Measurements from ENCODE around the gene RP9.

The RP9 gene, protein sequence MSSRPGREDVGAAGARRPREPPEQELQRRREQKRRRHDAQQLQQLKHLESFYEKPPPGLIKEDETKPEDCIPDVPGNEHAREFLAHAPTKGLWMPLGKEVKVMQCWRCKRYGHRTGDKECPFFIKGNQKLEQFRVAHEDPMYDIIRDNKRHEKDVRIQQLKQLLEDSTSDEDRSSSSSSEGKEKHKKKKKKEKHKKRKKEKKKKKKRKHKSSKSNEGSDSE

DNA sequence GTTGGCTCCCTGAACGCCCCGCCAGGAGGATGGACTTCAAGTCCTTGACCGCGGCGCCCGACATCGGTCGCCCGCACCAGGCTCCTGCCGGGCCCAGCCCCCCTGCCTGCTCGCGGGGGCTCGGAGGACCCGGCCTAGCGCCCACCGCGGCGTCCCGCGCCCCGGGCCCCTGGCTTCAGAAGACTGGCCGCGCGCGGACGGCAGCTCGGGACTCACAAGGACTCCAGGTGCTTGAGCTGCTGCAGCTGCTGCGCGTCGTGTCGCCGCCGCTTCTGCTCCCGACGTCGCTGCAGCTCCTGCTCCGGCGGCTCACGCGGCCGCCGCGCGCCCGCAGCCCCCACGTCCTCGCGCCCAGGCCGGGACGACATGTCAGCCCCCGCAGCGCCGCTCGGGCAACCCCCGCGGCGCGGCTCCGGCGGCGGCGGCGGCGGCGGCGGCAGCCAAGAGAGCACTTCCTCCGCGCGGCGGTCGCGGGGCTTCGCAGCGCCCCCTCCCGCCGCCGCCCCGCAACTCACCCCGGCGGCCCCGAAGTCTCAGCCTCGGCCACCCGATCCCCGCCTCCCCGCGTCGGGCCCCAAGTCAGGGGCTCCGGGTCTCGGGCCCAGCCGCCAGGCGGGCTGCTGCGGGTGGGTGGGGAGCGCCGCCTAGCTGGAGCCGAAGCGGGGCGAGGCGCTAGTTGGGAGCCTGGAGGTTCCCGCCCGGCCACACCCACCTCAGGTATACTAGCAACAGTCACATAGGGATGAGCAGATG is at the start of gene RP9:
Gene RP9 (minus strand): TSS at position 400 of the 753 bp plus-strand sequence. CDS start 32 bp downstream, at position 368.
- peak; percentile 68 for DNase-seq (ENCODE audit: low read depth)

DNA sequence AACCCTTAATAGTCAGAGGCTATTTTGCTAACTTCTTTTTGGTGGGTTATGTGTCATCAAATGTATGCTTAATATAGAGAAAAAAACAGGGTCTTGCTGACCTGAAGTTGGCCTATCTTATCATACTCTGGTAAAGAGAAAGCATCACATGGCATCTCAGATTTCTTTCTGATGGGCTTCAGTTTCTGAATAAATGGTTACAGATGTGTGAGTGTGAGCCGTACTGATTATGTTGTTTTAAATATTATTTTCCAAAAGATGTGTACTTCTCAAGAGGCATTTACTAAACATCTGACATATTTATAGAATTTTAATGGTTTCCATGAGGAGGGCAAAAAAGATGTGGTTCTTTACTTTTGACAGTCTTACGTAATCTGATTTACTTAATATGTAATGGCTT is 48.6 kb upstream of the RP9 start:
- peak; percentile 7 for DNase-seq (ENCODE audit: low read depth)

DNA sequence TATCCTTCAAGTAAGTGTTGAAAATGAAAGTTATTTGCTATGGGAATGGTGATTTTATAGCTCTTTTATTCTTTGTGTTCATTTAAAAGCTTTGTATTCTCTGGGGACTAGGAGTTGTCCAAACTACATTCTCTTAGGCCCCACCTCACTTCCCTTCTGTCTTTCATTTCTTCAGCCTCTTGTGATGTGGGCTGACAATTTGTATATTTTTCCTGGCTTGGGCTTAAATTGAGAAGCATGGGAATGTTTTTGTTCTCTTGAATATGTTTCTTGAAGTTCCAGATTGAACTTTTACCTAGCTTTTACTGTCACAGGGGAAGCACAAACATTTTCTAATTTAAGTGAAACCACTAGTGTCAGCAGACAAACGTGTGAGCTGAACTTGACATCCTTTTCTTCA is 48.1 kb upstream of the RP9 start:
- DNase-seq (ENCODE audit: low read depth), result peak; percentile 5

DNA sequence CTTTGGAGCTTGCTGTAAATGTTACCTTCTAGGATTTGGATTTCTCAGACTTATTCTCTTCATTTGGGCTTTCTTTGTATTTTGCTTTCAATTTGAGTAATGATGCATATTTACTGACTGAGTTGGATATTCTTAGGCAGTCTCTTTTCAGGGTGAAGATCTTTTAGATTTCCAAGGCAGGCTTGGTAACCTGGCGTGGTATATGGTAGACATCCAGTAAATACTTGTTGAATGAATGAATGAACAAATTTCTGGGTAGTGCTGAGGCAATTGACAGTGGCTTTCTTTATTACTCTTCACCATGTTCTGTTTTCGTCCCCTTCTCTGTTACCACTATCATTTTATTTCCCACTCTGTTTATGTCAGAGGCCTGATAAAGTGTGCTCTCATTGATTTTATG is 47.2 kb upstream of the RP9 start:
- no peak for DNase-seq (ENCODE audit: low read depth)

DNA sequence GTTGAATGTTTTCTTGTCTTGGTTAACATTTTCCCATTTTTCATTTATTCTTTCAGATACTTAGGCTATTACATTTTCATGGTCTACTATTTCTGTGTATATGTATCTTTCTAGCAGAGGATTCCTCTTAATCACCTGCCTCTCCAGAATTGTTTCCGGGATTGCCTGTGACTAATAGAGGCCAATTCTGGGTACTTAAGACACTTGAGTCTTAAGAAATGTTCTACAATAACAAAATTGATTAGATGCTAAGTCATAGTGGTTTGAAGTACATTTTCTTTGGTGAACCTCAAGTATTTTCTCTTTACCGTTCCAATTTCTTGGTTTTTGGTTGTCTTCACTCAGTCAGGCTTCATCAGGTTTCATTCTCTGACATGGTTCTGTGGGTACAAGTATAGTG is 46.6 kb upstream of the RP9 start:
- DNase-seq (ENCODE audit: low read depth), result peak; percentile 20

DNA sequence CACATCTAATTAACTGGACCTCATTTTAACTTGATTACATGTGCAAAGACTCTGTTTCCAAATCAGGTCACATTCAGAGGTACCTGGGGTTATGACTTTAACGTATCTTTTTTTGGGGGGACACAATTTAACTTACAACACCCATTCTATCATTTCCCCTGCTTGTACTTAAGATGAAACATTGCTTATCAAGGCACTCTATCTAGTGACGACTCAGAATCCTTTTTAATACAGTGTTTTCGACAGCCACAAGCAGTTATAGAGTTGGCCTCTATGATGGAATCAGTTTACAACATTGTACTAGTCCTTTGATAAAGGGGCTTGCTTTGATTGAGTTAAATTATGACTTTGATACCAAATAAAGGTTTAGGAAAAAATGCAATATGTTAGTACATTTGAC is 42.9 kb upstream of the RP9 start:
- no peak for DNase-seq (ENCODE audit: low read depth)

DNA sequence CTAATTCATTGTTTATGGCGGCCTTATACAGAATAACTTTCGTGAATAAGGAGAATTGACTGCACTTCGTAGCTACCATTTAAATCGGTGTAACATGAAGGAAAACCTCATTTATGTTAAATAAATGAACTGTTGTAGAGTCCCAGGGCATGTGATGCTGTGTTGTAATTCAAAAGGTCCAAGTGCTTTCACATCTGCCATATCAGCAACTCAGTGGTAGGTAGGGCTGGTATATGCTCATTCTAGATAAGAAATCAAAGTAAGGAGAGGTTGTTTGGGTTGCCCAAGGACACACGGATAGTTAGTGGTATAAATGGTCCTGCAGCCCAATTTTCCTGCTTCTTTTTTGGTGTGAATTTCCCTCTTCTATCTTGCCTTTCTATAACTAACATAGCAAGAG is 36.0 kb upstream of the RP9 start:
- no peak for DNase-seq (ENCODE audit: low read depth)

DNA sequence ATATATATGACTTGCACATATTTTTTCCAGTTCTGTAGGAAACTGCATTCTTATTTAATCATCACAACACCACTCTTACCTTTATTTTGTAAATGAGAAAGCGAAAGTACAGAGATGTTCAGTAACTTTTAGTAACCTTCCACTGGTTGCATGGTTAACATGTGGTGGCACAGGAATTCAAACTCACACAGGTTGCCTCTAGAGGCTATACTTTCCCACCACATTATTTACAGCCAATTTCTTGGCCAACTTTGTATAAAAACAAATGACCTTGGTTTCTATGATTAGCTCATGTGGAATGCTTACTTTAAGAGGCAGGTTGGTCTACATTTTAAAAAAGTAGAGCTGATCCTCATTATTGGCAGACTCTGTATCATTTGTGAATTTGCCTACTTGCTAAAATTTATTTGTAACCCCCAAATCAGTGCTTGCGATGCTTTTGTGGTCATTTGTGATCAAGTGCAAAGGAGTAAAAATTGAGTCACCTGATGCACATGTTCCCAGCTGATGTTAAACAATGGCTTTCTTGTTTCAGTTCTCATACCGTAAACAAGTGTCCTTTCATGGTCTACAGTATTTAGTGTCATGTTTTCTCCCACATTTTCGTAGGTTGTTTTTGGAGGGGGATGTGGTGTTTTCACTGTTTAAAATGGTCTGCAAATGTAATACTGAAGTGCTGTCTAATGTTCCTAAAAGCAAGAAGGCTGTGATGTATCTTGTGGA is 35.0 kb upstream of the RP9 start:
- DNase-seq (ENCODE audit: low read depth), result peak; percentile 11

DNA sequence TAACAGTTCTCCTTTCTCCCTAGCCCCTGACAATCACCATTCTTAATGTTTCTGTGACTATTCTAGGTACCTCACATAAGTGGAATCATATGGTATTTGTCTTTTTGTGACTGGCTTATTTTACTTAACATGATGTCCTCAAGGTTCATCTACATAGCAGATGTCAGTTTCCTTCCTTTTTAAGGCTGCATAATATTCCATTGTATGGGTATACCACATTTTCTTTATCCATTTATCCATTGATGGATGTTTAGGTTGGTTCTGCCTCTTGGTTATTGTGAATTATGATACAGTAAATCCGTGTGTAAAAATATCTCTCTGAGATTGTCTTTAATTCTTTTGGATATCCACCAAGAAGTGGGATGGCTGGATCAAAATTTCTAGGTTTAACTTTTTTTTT is 33.4 kb upstream of the RP9 start:
- no peak for DNase-seq (ENCODE audit: low read depth)

DNA sequence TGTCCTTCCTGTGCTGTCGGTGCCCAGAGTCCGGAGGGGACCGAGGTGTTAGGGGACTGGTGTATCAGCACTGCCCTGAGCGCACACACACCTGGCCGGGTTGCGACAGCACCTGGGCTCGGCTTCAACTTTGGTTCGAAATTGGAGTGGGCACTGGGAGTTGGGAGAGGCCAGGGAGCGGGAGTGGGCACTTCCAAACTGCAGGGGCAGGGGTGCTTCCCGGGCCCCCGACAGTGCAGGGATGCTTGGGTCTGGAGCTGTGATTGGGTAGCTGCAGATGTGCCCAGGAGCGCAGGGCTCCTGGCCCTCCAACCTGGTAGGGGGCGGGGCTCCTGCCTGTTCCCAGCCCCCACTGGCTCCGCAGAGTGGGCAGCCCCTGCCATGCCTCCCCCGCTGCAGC is 27.9 kb upstream of the RP9 start:
- DNase-seq (ENCODE audit: low read depth), result no peak

DNA sequence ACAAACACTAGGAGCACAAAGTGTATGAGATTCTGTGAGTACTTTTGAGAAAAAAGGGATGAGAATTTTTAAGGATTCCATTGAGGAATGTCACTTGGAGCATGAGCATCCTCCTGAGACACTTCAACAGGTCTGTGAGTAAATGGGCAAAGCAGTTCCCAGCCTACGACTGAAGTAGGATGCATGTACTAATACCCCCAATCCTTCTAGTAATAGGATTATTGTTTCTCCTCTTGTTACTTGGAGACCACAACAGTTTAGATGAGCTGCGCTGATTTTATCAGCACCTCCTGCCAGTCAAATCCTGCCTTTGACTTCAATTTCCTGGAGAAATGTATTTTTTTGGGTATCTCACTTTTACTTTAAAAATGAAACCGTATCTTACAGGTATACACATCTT is 21.0 kb upstream of the RP9 start:
- DNase-seq (ENCODE audit: low read depth), result peak; percentile 22

DNA sequence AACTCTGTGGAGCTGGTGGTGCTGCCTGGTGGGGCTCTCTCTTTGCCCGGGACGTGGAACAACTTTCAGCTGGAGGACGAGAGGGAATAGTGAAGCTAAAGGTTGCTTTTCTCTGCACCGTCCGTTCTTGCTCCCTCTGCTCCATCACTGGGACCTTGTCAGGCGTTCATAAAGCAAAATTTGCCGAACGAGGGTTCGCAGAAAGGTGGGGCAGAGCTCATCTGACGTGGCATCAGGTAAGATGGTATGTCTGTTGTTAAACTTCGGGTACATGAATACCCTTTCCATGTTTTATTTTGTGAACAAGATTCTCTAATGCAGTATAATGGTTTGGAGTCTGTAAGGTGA is 20.6 kb upstream of the RP9 start:
- peak; percentile 0 for DNase-seq (ENCODE audit: low read depth)

DNA sequence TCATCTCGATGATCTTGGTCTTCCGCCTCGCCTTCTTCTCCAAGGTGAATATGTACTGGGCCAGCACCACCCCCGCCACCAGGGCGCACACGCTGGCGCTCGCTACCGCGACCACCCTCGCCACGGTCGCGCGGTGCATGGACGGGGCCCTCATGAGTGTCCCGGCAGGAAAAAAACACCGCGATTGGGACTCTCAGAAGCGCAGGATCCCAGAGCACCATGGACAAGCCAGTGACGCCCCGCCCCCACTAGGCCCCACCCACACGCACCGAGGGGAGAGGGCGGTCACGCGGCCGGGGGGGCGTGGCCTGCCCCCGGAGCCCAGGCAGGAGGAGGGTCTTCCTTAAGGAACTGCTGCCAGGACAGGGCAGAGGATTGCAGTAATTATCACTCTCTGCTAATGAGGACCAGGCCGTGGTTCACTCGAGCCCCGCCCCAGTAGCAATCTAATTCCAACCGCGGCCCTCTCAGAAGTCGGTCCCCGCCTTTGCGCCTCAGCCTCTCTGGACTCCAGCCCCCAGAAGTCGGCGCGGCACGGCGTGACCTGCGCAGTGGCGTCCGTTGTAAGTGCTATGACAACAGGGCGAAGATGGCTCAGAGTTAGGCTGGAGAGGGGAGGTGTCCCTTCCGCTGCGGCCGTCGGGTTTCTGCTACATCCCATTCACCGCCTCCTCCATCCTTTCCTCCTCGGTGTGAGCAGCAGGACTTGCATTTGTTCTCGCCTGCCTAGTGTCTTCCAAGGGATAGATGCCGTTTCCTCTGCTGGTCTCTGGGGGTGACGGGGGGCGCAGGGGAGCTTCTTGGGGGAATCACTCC is 20.0 kb upstream of the RP9 start, which contains the start of gene BBS9:
Gene BBS9 (plus strand): TSS at position 575 of the 816 bp plus-strand sequence. CDS start 16,689 bp downstream, outside the sequence.
- DNase-seq (ENCODE audit: low read depth), result peak; percentile 96

DNA sequence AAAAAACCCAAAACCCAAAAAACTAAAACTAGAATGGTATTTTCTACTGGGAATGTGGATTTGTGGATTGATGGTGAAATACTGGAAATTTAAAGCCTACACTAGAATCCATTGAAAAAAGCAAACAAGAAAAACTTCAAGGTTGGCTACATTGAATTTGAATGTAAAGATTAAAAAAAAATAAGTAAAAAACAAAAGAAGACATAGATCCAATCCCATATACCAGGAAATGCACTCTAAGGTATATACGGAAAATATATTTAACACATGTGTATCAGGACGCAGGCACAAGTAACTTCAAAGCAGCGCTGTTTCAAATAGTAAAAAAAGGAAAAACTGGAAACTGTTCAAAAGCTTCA is 19.4 kb upstream of the RP9 start:
- DNase-seq (ENCODE audit: low read depth), result no peak

DNA sequence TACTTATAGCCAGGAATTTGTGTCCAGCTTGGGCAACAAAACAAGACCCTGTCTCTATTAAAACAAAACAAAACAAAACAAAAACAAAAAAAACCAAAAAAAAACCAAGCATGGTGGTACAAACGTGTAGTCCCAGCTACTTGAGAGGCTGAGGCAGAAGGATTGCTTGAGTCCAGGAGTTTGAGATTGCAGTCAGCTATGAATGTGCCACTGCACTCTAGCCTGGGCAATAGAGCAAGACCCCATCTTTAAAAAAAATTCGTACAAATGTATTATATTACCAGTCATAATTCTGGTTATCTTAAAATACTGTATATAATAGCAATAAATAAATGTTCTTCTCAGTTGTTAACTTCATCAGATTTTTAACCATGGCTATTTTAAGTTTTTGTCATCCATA is 17.9 kb upstream of the RP9 start:
- DNase-seq (ENCODE audit: low read depth), result no peak

DNA sequence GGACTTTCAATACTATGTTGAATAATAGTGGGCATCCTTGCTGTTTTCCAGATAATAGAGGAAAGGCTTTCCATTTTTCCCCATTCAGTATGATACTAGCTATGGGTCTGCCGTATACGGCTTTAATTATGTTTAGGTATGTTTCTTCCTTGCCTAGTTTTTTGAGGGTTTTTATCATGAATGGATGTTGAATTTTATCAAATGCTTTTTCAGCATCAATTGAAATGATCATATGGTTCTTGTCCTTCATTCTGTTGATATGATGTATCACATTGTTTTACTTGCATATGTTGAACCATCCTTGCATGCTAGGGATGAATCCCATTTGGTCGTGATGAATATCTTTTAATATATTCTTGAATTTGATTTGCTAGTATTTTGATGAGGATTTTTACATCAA is 9.2 kb upstream of the RP9 start:
- no peak for DNase-seq (ENCODE audit: low read depth)

DNA sequence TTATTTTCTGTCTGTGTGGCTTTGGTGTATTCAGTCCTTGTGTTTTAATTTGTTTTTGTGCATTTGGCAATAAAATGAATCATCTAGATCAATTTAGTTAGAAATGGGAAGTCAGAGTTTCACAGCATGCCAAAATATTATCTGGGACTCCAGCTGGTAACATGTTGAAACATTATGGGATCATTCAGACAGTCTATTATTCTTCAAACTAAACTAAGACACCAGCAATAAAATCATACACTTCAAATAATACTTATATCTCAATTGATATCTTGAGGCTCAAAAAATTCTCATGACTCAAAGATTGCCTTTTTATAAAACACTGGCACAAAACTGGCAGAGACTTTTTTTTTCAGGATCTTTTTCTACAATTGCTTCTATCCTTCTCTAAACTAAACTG is 5.8 kb upstream of the RP9 start:
- DNase-seq (ENCODE audit: low read depth), result no peak

DNA sequence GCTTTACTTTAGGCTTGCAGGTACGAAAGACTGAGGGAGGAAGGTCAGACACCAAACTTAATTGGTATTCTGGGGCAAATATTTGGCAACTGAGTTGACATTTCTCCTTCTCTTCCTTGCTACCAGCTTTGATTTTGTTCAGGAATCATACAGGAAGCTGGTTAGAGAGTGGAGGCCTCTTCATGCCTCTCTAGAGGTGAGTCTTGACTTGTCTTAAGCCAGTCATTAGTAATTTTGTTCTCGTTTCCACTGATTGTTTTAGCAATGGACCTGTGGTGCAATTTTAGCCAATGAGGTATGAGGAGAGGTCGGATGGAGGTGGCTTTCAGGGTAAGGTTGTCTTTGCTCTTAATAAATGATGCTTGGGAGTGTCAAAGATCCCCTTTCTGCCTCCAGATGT is 2.4 kb upstream of the RP9 start:
- DNase-seq (ENCODE audit: low read depth), result no peak

DNA sequence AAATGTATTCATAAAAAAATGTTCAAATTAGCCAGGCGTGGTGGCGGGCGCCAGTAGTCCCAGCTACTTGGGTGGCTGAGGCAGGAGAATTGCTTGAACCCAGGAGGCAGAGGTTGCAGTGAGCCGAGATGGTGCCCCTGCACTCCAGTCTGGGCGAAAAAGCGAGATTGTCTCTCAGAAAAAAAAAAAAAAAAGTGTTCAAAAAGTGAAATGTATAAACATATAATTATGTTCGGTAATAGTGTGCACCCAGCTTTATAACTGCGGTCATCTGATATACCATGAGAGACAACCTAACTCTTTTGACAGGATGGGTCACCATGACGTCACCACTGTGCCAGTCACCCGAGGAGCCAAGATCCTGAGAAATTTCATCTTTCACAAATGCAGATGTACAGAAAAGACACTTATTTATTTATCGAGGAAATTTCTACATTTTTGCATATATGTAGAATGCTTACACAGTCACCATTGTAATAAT is 594 bp upstream of the RP9 start:
- DNase-seq (ENCODE audit: low read depth), result peak; percentile 45

DNA sequence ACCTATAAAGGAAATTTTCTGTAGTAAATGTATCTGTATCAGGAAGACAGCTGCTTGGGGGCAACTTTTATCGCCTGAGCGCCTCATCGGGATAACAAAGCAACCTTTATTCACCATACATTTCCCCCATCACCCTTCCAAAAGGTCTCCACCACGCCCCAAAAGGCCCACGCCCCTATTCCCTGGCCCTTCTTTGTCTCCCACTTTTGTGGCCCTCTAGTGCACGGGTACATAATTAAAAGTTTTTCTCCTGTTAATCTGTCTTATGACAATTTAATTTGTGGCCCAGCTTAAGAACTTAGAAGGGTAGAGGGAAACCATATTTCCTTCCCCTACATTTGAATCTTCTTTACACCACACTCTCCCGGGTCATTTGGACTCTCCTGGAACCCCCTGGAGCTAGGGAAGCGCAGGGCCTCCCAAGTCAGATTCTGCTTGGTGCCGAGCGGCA is 625 bp downstream of the RP9 start:
- no peak for DNase-seq (ENCODE audit: low read depth)

DNA sequence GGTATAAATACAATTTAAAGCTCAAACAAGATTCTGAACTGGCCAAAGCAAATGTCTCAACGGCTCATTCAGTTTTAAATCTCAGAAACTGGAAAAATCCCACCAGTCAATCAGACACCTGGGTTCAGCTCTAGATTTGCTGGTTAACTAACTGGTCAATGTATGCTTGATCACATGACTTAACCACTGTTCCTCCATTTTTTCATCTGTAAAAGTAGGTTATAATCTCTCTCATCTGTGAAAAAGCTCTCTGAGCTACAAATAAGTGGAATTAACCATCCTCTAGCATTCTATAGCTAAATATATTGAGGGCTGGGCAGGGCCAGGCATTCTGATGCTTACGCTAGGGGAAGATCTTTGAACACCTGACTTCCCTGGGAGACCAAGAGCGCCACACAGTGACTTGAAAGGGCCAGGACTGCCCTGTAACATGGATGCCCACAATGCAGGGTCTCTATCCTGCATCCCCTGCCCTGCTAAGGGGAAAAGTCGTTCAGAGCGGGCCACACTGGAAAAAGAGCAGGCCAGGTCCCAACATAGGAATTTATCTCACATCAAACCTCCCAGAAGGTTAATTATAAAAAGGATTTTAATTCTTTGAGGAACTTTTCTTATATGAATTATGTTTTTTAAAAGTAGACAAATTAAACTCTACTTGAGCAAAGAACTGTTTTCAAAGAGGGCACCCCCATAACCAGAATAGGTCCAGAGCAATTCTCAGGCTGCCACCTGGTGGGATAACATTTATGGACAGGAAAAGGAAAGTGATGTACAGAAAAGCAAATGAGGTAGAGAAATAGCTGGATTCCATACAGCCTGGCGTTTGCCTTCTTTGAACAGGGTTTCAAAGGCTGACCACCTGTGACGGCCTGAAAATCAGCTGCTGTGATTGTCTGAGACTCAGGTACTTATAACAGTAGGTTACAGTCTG is 1.8 kb downstream of the RP9 start:
- peak; percentile 66 for DNase-seq (ENCODE audit: low read depth)

All from EH (cell line).